PC-9 (cell line): Measurements from ENCODE around the gene MRPL54.

Source experiments
- CTCF ChIP-seq: fragments of 200-600 bp; sonication (generic); conservative IDR thresholded peaks from 2 replicates; pipeline ENCODE4 v1.6.1; 2017; ENCODE audit warnings: mixed run types, antibody characterized with exemption, mild to moderate bottlenecking, moderate library complexity
- EZH2 ChIP-seq: fragments of 200-600 bp; sonication (generic); IDR thresholded peaks from 2 replicates; pipeline ENCODE4 v1.8.0; 2017; ENCODE audit warnings: antibody characterized with exemption, low read depth

GRCh38 chr19:3782903-3783302, 20.4 kb downstream of the MRPL54 start:
- TF ChIP-seq EZH2 (no peak), CTCF (no peak)
